Natural killer cell (primary cell): ENCODE data around the gene CD34. TPM values are rescaled to one million over a fixed set of nuclear protein-coding genes. Genes with fewer than 3 reads are reported as not detected.

Experiments used
- ATAC-seq, 3 donors: fragments of 150-1000 bp in 2 of 3; fragments of 200-7000 bp in 1 of 3; cut with Tn5 transposase; 1 replicate in 1 of 3; 2 replicates in 2 of 3; pipeline ENCODE4 v1.10.0; 2021; ENCODE audit warnings: mild to moderate bottlenecking in 2 of 3, moderate library complexity in 2 of 3
- DNase-seq, 2 donors: peaks; one replicate each; pipeline versions ENCODE4 v3.0.0 to v3.0.0-alpha.2; 2013 to 2021; ENCODE audit warnings: mixed read lengths in 1 of 2
- H3K27ac ChIP-seq: one replicate; pipeline ENCODE4 v1.5.1; 2013; ENCODE audit warnings: mild to moderate bottlenecking, low read length
- H3K27me3 ChIP-seq: one replicate; pipeline ENCODE4 v1.6.1; 2013; ENCODE audit warnings: low read length; ENCODE audit not compliant: control insufficient read depth, insufficient read depth
- H3K36me3 ChIP-seq: one replicate; pipeline ENCODE4 v1.6.1; 2013; ENCODE audit warnings: low read length; ENCODE audit not compliant: control insufficient read depth, insufficient read depth
- H3K4me1 ChIP-seq: one replicate; pipeline ENCODE4 v1.6.1; 2013; ENCODE audit warnings: low read length; ENCODE audit not compliant: control insufficient read depth, insufficient read depth
- H3K4me3 ChIP-seq: one replicate; pipeline ENCODE4 v1.5.1; 2013; ENCODE audit warnings: low read length
- H3K9me3 ChIP-seq: one replicate; pipeline ENCODE4 v1.6.1; 2013; ENCODE audit warnings: low read length; ENCODE audit not compliant: control insufficient read depth, insufficient read depth
- H3K27ac Mint-ChIP-seq, 2 donors: one replicate each; pipeline ENCODE4 v1.8.0; 2022; ENCODE audit warnings: mild to moderate bottlenecking in 2 of 2, mixed read lengths in 2 of 2, moderate library complexity in 1 of 2
- H3K27me3 Mint-ChIP-seq, 2 donors: one replicate each; pipeline ENCODE4 v1.8.0; 2022; ENCODE audit warnings: low read depth in 2 of 2, mixed read lengths in 2 of 2
- H3K36me3 Mint-ChIP-seq: one replicate; pipeline ENCODE4 v1.8.0; 2022; ENCODE audit warnings: mixed read lengths
- H3K4me1 Mint-ChIP-seq, 2 donors: one replicate each; pipeline ENCODE4 v1.8.0; 2022; ENCODE audit warnings: mixed read lengths in 2 of 2
- H3K4me3 Mint-ChIP-seq: one replicate; pipeline ENCODE4 v1.8.0; 2022; ENCODE audit warnings: mild to moderate bottlenecking, moderate library complexity, mixed read lengths
- H3K9me3 Mint-ChIP-seq, 2 donors: one replicate each; pipeline ENCODE4 v1.8.0; 2022; ENCODE audit warnings: mixed read lengths in 2 of 2
- WGBS: methylation state at CpG from one replicate; pipeline ENCODE4 v1.1.7; 2013; ENCODE audit warnings: missing lambda C conversion rate; ENCODE audit not compliant: insufficient coverage; 5-methylcytosine and 5-hydroxymethylcytosine counted together
- intact Hi-C: fragments of 100-400 bp; cut with micrococcal nuclease; formaldehyde crosslinking; loops from one replicate; pipeline ENCODE4 v1.14.2; 2022
- total RNA-seq, 4 donors: library from RNA; stranded (reverse); fragments of 120-200 nt in 1 of 4; gene quantifications; one replicate each; pipeline versions ENCODE4 v1.2.3 to v1.2.4, GENCODE V29; 2013 to 2022
- TF ChIP-seq, protein P1 (sequence below): fragments of 200-600 bp; IDR thresholded peaks from one replicate; pipeline ENCODE4 v1.8.0; 2022; ENCODE audit warnings: antibody characterized with exemption

Gene CD34, protein sequence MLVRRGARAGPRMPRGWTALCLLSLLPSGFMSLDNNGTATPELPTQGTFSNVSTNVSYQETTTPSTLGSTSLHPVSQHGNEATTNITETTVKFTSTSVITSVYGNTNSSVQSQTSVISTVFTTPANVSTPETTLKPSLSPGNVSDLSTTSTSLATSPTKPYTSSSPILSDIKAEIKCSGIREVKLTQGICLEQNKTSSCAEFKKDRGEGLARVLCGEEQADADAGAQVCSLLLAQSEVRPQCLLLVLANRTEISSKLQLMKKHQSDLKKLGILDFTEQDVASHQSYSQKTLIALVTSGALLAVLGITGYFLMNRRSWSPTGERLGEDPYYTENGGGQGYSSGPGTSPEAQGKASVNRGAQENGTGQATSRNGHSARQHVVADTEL
- under 1 TPM in 2 of 3 donors, not detected in 1; 0.14 to 0.30 TPM for total RNA-seq
- total RNA-seq (2013), result 0.05 TPM

DNA sequence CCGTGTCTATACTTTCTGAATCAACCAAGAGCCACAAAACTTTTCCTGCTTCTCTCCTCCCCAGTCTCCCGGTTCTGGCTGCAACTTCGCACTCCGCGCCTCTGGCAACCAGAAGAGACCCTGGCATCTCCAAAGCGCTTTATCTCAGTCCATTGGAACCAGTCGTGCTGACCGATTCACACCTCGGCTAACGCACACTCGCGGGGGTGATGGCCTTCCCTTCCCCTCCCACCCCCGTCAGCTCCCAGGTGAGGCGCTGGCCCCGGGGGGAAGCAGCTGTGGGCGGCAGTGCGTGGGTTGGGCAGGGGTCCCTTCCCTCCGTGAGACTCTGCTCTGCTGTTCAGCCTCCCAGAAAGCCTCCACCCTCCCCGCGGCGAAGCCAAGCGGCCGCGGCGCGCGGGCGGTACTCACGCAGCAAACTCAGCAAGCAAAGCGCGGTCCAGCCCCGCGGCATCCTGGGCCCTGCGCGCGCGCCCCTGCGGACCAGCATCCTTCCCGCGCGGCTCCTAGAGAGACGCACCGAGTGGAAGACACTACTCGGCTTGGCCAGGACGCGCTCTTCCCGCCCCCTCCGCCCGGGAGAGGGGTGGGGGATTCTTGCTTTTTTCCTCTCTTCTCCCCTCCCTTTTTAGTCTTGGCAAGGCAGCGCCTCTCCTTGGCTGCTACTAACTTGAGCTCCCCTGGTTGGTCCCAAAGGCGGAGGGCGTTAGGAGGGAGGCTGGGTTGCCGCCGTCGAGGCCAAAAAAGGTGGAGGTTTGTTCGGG is at the start of gene CD34:
Gene CD34, minus strand, starts transcription at position 535 of the 764 bp plus-strand sequence. Its CDS starts 45 bp downstream, at position 490.
- H3K9me3 Mint-ChIP-seq, result no peaks in the 10 kb centered on the region
- no peaks in the 10 kb centered on the region for H3K36me3 Mint-ChIP-seq
- ATAC-seq (no peak), DNase-seq (no peak)
- Histone ChIP-seq H3K4me1 (peaks cover 9% of the 10 kb centered on the region), H3K27ac (no peak within 1 kb of the TSS), H3K9me3 (no peaks in the 10 kb centered on the region), H3K4me3 (no peak within 1 kb of the TSS), H3K27me3 (peaks cover 3% of the 10 kb centered on the region), H3K36me3 (no peaks in the 10 kb centered on the region)
- no peak within 1 kb of the TSS for H3K4me3 Mint-ChIP-seq
- peaks cover 57 to 70% of the 10 kb centered on the region in 2 donors for H3K27me3 Mint-ChIP-seq
- 1% methylated on average over 50 of the region's 56 CpGs for WGBS
- peaks cover 9 to 12% of the 10 kb centered on the region in 2 donors for H3K4me1 Mint-ChIP-seq
- no peak within 1 kb of the TSS for H3K27ac Mint-ChIP-seq
- TF ChIP-seq, protein P1, sequence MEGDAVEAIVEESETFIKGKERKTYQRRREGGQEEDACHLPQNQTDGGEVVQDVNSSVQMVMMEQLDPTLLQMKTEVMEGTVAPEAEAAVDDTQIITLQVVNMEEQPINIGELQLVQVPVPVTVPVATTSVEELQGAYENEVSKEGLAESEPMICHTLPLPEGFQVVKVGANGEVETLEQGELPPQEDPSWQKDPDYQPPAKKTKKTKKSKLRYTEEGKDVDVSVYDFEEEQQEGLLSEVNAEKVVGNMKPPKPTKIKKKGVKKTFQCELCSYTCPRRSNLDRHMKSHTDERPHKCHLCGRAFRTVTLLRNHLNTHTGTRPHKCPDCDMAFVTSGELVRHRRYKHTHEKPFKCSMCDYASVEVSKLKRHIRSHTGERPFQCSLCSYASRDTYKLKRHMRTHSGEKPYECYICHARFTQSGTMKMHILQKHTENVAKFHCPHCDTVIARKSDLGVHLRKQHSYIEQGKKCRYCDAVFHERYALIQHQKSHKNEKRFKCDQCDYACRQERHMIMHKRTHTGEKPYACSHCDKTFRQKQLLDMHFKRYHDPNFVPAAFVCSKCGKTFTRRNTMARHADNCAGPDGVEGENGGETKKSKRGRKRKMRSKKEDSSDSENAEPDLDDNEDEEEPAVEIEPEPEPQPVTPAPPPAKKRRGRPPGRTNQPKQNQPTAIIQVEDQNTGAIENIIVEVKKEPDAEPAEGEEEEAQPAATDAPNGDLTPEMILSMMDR, result no peak
- intact Hi-C loops, result no loop called here

DNA sequence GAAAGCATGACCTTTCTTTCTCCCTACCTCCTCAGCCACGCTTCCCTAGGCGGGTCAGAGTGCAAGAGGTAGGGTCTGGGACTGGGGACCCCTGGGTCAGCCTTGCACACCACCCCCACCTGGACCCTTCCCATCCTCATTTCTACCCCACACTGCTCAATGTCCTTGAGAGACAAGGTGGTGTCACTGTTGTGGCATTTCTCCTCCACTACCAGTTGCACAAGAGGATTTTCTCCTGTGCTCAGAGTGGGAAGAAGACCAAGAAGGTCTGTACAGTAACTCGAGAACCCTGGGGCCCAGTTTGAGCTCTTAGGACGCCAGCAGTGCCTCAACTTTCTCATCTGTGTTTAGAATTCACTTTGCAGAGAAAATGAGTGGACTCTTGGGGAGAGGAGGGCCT is 49.4 kb upstream of the CD34 start:
- Mint-ChIP-seq H3K9me3 (no peaks in the 10 kb centered on the region), H3K27me3 (peaks cover 48 to 65% of the 10 kb centered on the region in 2 donors), H3K4me3 (no peak overlapping the region), H3K4me1 (peaks cover 12 to 17% of the 10 kb centered on the region in 2 donors), H3K36me3 (no peaks in the 10 kb centered on the region), H3K27ac (no peak overlapping the region)
- 87% methylated on average over 4 of the region's 4 CpGs for WGBS
- Histone ChIP-seq H3K27ac (no peak overlapping the region), H3K36me3 (no peaks in the 10 kb centered on the region), H3K9me3 (no peaks in the 10 kb centered on the region), H3K4me3 (no peak overlapping the region), H3K27me3 (peaks cover 21% of the 10 kb centered on the region), H3K4me1 (peaks cover 21% of the 10 kb centered on the region)
- TF ChIP-seq, protein P1, result no peak
- intact Hi-C loops, result loop anchor here (10.0 kb wide), 1 partner anchor 166 kb away; no protein-coding TSS in a partner anchor
- DNase-seq, result no peak
- ATAC-seq, result no peak

DNA sequence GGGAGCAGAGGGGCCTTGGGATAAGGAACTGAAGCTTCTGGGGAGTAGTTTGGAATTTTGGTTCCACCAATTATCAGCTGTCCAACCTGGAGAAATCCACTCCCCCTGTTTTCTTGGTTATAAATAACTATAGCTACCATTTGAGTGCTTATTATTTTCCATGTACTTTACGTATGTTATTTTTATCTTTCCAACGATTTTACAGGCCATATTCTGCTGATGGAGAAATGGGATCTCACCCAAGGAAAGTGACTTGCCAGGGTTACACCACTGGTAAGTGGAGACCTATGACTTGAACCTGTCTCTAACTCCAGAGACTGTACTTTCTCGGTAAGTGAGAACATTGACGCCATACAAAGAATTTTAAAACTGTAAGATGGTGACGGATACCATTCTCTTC is 49.0 kb upstream of the CD34 start:
- Mint-ChIP-seq H3K4me3 (no peak overlapping the region), H3K36me3 (no peaks in the 10 kb centered on the region), H3K27me3 (peaks cover 52 to 70% of the 10 kb centered on the region in 2 donors), H3K9me3 (no peaks in the 10 kb centered on the region), H3K27ac (no peak overlapping the region), H3K4me1 (peaks cover 12 to 17% of the 10 kb centered on the region in 2 donors)
- Histone ChIP-seq H3K4me3 (no peak overlapping the region), H3K9me3 (no peaks in the 10 kb centered on the region), H3K27ac (no peak overlapping the region), H3K36me3 (no peaks in the 10 kb centered on the region), H3K27me3 (peaks cover 21% of the 10 kb centered on the region), H3K4me1 (peaks cover 21% of the 10 kb centered on the region)
- TF ChIP-seq, protein P1, result no peak
- ATAC-seq, result no peak
- no peak for DNase-seq
- WGBS, result 68% methylated on average over 5 of the region's 5 CpGs
- intact Hi-C loops, result loop anchor here (10.0 kb wide), 1 partner anchor 165 kb away; no protein-coding TSS in a partner anchor
